ENCODE data around the gene IL1RAP.
A peak's percentile ranks its signal among the peaks of the same experiment; 100 is the strongest.
"Not testable (repeated sequence)": the region's sequence is repeated elsewhere in the genome, so short reads cannot be mapped to it uniquely, and the experiment has no call there.

Gene IL1RAP

DNA sequence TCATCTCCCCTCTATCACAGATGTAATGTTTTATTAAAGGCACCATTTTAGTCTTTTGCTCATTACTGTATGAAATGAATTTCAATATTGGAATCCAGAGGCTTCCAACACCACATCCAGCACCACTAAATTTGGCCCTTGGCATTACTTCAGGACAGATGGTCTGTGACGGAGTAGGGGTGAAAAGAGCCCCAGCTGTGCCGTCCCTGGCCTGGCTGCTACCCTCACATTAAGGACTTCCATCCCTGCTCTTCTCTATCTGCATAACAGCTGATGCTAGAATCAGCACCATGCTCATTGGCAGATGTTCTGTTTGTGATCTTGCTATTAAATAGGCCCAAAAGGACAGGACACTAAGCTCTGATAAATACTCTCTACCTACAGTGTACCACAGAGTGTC is 152.9 kb downstream of the IL1RAP start:
- Mint-ChIP-seq H3K9me3 (no peaks in the 10 kb centered on the region), H3K27ac (no peak overlapping the region), H3K4me1 (no peaks in the 10 kb centered on the region), H3K27me3 (peaks cover 23% of the 10 kb centered on the region), H3K4me3 (no peak overlapping the region)
- ATAC-seq, result no peak
- no peak for DNase-seq

GRCh38 chr3:190671658-190672057 is 157.8 kb downstream of the IL1RAP start:
- no peak overlapping the region for H3K4me3 Mint-ChIP-seq
- no peaks in the 10 kb centered on the region for H3K4me1 Mint-ChIP-seq
- no peak for DNase-seq
- H3K27me3 Mint-ChIP-seq, result peaks cover 4% of the 10 kb centered on the region
- no peak for ATAC-seq
- no peak overlapping the region for H3K27ac Mint-ChIP-seq
- no peaks in the 10 kb centered on the region for H3K9me3 Mint-ChIP-seq

DNA sequence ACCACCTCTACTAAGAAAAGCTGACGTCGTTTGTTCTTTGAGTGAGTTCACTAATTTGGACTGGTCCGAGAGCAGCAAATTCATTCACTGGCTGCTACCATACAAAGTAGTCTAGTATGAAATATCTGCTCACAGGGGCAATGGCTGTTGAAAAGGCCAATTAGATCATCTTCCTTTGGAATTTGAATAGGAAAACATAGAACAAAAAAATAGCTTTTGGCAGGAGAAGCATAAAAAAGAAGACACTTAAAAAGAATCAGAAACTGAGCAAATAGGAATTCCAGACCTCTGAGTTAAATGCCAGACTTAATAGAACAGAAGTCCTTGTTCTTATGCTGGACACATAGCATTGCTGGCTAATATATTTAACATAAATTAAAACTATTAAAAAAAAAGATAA is 159.3 kb downstream of the IL1RAP start:
- no peak for ATAC-seq
- Mint-ChIP-seq H3K4me1 (no peaks in the 10 kb centered on the region), H3K27ac (no peak overlapping the region), H3K4me3 (no peak overlapping the region), H3K9me3 (peaks cover 2 to 4% of the 10 kb centered on the region in 2 donors), H3K27me3 (no peaks in the 10 kb centered on the region)
- DNase-seq, result no peak

DNA sequence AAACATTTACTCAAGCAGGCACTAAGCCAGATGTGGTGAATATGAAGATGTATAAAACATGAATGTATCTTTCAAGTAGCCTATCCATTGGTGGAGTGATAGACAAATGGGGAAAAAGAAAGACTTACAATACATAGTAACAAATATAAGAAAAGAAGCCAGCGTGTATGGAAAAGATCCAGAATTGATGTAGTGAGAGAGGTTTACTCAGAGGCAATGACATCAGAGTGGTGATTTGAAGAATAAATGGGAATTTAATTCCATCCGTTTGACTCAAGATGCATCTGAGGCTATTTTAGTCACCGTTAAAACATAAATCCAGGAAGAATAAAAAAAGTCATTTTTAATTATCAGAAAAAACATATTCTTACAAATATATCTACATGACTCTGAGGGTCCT is 162.6 kb downstream of the IL1RAP start:
- H3K27ac Mint-ChIP-seq, result no peak overlapping the region
- H3K4me1 Mint-ChIP-seq, result no peaks in the 10 kb centered on the region
- DNase-seq, result no peak
- H3K9me3 Mint-ChIP-seq, result peaks cover 6 to 8% of the 10 kb centered on the region in 2 donors
- ATAC-seq, result no peak
- H3K27me3 Mint-ChIP-seq, result no peaks in the 10 kb centered on the region
- no peak overlapping the region for H3K4me3 Mint-ChIP-seq

DNA sequence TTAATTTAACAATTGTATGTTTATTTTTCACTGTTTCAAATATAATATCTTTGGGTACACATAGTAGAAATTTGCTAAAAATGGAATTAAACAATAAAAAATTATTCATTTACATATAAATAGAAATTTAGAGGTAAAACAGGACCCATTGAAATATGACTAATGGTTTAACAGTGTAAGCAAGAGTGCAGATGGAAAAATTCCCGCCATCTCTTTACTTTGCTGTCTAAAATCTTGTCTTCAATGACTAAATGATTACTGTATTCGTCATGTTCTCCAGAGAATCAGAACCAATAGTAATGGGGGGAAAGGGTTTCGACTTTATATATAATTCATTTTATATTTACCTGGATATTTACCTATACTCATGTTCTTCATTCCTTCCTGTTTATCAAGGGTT is 163.1 kb downstream of the IL1RAP start:
- no peak for ATAC-seq
- DNase-seq, result no peak
- peaks cover 6 to 8% of the 10 kb centered on the region in 2 donors for H3K9me3 Mint-ChIP-seq
- H3K4me3 Mint-ChIP-seq, result no peak overlapping the region
- H3K27me3 Mint-ChIP-seq, result no peaks in the 10 kb centered on the region
- no peak overlapping the region for H3K27ac Mint-ChIP-seq
- no peaks in the 10 kb centered on the region for H3K4me1 Mint-ChIP-seq

- DNase-seq, H3K9me3 Mint-ChIP-seq, H3K27me3 Mint-ChIP-seq, ATAC-seq, H3K27ac Mint-ChIP-seq, H3K4me3 Mint-ChIP-seq, H3K4me1 Mint-ChIP-seq: not testable (repeated sequence)
Measured at GRCh38 chr3:190677868-190678267, 164.0 kb downstream of the IL1RAP start.

DNA sequence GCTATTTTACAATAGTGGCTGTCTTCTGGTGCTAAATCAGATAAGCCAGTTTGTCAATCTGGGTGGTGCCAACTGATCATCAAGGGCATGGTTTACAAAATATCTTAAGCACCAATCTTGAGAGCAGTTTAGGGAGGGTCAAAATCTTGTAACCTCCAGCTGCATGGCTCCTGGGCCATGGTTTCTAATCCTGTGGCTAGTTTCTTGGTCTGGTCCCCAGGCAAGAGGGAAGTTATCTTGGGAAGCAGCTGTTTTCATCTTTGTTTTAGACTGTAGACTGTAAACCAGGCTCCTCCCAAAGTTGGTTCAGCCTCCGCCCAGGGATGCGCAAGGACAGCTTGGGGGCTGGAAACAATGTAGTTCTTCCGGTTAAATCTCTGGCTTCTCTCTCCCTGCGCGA is 166.8 kb downstream of the IL1RAP start:
- Mint-ChIP-seq H3K4me1 (no peaks in the 10 kb centered on the region), H3K9me3 (peaks cover 6 to 8% of the 10 kb centered on the region in 2 donors), H3K4me3 (no peak overlapping the region), H3K27ac (no peak overlapping the region), H3K27me3 (no peaks in the 10 kb centered on the region)
- ATAC-seq (no peak), DNase-seq (no peak)

GRCh38 chr3:190684776-190685175 is 170.9 kb downstream of the IL1RAP start:
- H3K9me3 Mint-ChIP-seq, result peaks cover 6 to 7% of the 10 kb centered on the region in 2 donors
- DNase-seq, result no peak
- no peak overlapping the region for H3K4me3 Mint-ChIP-seq
- H3K4me1 Mint-ChIP-seq, result no peaks in the 10 kb centered on the region
- H3K27me3 Mint-ChIP-seq, result peaks cover 19% of the 10 kb centered on the region
- ATAC-seq, result no peak
- no peak overlapping the region for H3K27ac Mint-ChIP-seq

GRCh38 chr3:190686011-190686410 is 172.1 kb downstream of the IL1RAP start:
- peaks cover 19% of the 10 kb centered on the region for H3K27me3 Mint-ChIP-seq
- peaks cover 6 to 7% of the 10 kb centered on the region in 2 donors for H3K9me3 Mint-ChIP-seq
- H3K4me1 Mint-ChIP-seq, result no peaks in the 10 kb centered on the region
- ATAC-seq (no peak), DNase-seq (no peak)
- no peak overlapping the region for H3K4me3 Mint-ChIP-seq
- H3K27ac Mint-ChIP-seq, result no peak overlapping the region

DNA sequence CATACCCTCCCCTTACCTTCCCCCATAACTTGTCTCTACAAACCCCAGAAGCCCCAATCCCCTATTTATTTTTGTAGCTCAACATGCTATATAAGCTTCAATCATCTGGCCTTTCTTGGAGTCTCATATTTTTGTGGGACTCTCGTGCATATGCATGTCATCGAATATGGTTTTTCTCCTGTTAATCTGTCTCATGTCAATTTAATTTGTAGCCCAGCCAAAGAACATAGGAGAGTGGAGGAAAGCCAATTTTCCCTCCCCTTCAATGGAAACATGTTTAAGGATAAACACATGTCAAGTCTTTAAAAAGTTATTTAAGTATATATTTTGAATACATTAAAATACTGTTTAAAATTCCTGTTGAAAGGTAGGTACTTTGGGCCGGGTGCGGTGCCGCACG is 176.4 kb downstream of the IL1RAP start:
- Mint-ChIP-seq H3K27me3 (peaks cover 19% of the 10 kb centered on the region), H3K27ac (no peak overlapping the region), H3K4me1 (peaks cover 4% of the 10 kb centered on the region), H3K9me3 (peaks cover 6 to 7% of the 10 kb centered on the region in 2 donors), H3K4me3 (no peak overlapping the region)
- ATAC-seq (no peak), DNase-seq (no peak)

- Mint-ChIP-seq H3K27me3 (peaks cover 30% of the 10 kb centered on the region), H3K27ac (peak overlapping the region in 1 of 2 donors; percentile 31), H3K4me1 (peaks cover 4% of the 10 kb centered on the region), H3K9me3 (peaks cover 6 to 7% of the 10 kb centered on the region in 2 donors), H3K4me3 (no peak overlapping the region)
- ATAC-seq, result peak; percentile 39
- no peak for DNase-seq
Measured at GRCh38 chr3:190692256-190692655, 178.4 kb downstream of the IL1RAP start.

GRCh38 chr3:190694335-190695001 is 180.6 kb downstream of the IL1RAP start:
- peaks cover 12% of the 10 kb centered on the region for H3K27me3 Mint-ChIP-seq
- ATAC-seq (no peak), DNase-seq (no peak)
- H3K27ac Mint-ChIP-seq, result no peak overlapping the region
- H3K4me1 Mint-ChIP-seq, result peaks cover 4% of the 10 kb centered on the region
- H3K9me3 Mint-ChIP-seq, result no peaks in the 10 kb centered on the region
- no peak overlapping the region for H3K4me3 Mint-ChIP-seq

DNA sequence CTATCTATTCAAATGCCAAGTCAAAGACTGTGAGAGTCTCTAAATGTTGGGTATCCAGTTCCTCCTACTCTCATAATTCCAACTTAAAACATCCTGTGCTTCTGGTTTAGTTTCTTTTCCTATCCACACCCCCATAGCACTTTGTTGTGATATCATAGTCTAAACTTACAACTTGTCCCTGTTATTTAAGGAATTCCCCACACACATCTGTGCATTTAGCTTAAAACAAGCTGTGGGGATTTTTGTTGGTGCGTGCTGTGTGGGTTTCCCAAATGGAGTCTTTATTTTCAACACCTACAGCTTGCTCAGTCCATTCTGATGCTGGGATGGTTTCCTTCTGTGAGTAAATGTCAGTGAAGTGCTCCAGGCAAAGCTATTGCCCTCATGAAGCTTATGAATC is 181.3 kb downstream of the IL1RAP start:
- H3K4me3 Mint-ChIP-seq, result no peak overlapping the region
- H3K27me3 Mint-ChIP-seq, result peaks cover 12% of the 10 kb centered on the region
- H3K4me1 Mint-ChIP-seq, result peaks cover 4% of the 10 kb centered on the region
- no peak overlapping the region for H3K27ac Mint-ChIP-seq
- DNase-seq (no peak), ATAC-seq (no peak)
- H3K9me3 Mint-ChIP-seq, result no peaks in the 10 kb centered on the region

- Mint-ChIP-seq H3K27me3 (peaks cover 19% of the 10 kb centered on the region), H3K9me3 (no peaks in the 10 kb centered on the region), H3K27ac (no peak overlapping the region), H3K4me3 (no peak overlapping the region), H3K4me1 (peaks cover 4% of the 10 kb centered on the region)
- ATAC-seq, result no peak
- no peak for DNase-seq
Measured at GRCh38 chr3:190695994-190696393, 182.1 kb downstream of the IL1RAP start.

DNA sequence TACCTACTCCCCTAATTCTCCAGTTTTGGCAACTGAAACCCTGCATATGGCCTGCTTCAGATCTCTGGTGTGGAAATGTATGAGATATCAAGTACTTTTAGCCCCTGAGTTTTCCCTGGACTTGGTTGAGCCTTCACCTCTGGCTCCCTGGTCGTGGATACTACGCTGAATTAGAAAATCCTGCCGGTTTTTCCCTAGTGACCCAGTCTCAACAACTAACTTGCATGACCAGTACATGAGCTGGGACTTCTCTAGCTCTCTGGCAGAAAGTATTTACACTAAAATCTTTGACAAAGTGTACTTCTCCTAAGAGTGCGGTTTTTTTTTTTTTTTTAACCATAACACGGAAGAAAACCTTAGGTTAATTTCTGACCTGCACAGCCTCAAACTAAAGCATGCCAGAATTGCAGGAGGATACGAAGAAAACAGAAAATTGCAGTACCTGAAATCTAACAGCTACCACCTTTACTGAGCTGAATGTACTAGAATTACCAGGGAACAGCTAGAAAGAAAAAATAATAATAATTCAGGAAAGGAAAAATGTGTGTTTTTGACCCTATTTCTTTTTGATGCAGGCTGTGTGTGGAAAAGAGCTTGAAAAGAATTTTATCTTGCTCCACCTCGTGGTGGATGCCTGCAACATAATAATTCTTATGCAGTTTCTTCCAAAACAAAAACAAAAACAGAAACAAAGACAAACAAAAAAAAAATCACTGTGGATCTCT is 183.1 kb downstream of the IL1RAP start:
- Mint-ChIP-seq H3K4me3 (no peak overlapping the region), H3K27ac (no peak overlapping the region), H3K27me3 (peaks cover 23% of the 10 kb centered on the region), H3K4me1 (peaks cover 4% of the 10 kb centered on the region), H3K9me3 (no peaks in the 10 kb centered on the region)
- DNase-seq (no peak), ATAC-seq (no peak)

GRCh38 chr3:190697502-190697830 is 183.6 kb downstream of the IL1RAP start:
- Mint-ChIP-seq H3K9me3 (no peaks in the 10 kb centered on the region), H3K4me1 (peaks cover 4% of the 10 kb centered on the region), H3K27ac (no peak overlapping the region), H3K4me3 (no peak overlapping the region), H3K27me3 (peaks cover 28% of the 10 kb centered on the region)
- DNase-seq (no peak), ATAC-seq (no peak)

DNA sequence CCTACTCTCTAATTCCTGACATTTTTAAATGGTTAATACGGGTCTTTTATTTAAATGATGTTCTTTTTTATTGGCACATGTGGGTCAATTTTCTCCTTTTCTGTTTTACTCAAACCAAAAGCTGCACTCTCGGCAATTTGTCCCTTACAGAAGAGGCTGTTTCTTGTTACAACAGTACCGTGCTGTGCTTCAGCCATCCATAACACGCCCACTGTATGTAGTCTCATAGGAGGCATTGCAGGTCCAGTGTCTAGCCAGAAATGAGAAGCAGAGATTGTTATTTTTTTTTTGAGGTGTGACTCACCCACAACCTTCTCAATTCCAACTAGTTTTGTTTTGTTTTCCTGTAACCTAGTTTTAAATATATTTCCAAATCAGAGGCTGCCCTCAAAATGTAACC is 184.0 kb downstream of the IL1RAP start:
- DNase-seq, result no peak
- Mint-ChIP-seq H3K4me3 (no peak overlapping the region), H3K27ac (no peak overlapping the region), H3K27me3 (peaks cover 30% of the 10 kb centered on the region), H3K4me1 (peaks cover 4% of the 10 kb centered on the region), H3K9me3 (no peaks in the 10 kb centered on the region)
- no peak for ATAC-seq
